Measurements from ENCODE around the gene NCKAP5. TPM values are rescaled to one million over a fixed set of nuclear protein-coding genes. Genes with fewer than 3 reads are reported as not detected.
"Not testable (repeated sequence)": the region's sequence is repeated elsewhere in the genome, so short reads cannot be mapped to it uniquely, and the experiment has no call there.

The NCKAP5 gene
- total RNA-seq, 1 donor from 2014 or later: 4.6 TPM

DNA sequence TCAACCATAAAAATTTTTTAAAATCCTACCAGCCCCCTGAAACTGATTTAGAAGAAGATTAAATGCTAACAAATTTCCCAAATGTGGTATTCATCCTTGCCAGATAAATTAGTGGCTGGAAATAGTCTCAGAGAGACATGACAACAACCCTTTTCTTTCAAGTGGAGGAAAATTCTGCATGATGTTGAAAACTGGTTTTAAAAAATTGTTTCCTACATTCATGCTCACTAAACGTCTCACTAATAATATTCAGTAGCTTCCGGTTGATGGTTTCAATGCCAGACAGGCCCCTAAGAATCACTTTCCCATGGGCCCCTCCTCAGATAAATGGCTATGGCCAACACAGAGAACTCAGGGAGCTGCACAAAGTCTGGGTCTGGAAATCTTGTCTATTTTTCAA, 43.2 kb downstream of the NCKAP5 start:
- ATAC-seq (no peak), DNase-seq (ENCODE audit: low spot score) (no peak)

- DNase-seq (ENCODE audit: low spot score) (no peak), ATAC-seq (no peak)
Observed at GRCh38 chr2:133523406-133523805, 44.9 kb downstream of the NCKAP5 start.

GRCh38 chr2:133522204-133522603, 46.1 kb downstream of the NCKAP5 start:
- no peak for DNase-seq (ENCODE audit: low spot score)
- no peak for ATAC-seq

- no peak for DNase-seq (ENCODE audit: low spot score)
- ATAC-seq: no peak
Observed at GRCh38 chr2:133521146-133521745, 47.0 kb downstream of the NCKAP5 start.

- ATAC-seq; DNase-seq (ENCODE audit: low spot score): not testable (repeated sequence)
Observed at GRCh38 chr2:133519677-133520076, 48.6 kb downstream of the NCKAP5 start.

GRCh38 chr2:133518700-133519344, 49.4 kb downstream of the NCKAP5 start:
- ATAC-seq (no peak), DNase-seq (ENCODE audit: low spot score) (no peak)

DNA sequence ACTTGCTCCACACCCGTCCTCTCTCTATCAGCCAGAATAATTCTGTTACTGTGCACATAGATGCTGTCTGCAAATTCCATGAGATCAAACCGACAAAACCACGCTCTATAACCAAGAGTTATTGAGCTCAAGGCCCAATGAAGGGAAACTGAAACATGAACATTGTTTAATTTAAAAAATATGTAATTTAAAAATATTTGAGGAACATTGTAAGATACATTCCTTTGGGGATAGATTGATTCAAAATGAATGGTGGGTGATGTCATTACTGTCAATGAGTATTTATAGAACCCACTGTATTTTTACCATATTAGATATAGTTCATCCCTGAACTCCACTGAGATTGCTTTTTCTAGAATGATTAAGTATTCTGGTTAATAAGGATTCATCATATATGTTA, 50.4 kb downstream of the NCKAP5 start:
- ATAC-seq (no peak), DNase-seq (ENCODE audit: low spot score) (no peak)

DNA sequence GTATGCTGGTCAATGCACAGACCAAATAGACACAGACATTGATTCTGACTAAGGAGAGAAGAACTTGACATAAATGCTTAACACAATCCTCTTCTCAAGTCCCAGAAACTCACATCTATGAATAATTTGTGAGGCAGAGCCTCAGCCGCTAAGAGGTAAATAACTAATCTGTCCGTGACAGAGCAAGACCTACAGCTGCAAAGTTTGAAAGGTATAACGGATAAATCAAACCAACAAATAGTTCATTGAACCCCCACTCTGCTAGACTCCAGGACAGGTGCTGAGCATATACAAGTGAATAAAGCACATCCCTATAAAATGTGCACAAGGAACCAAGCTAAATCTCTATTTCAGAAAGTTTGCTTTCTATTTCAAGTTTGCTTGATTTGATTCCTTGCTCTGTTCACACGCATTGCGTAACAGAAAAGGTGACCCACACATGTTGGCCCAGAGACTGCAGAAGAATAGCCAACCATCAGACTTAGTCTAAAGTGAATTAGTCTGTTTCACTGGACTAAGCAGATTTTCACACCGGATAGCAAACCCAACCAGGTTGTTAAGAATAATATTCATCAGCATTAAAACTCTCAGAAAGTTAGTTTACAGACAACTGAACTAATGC, 51.7 kb downstream of the NCKAP5 start:
- DNase-seq (ENCODE audit: low spot score) (peak; percentile 49), ATAC-seq (peak; percentile 94)

- no peak for DNase-seq (ENCODE audit: low spot score)
- no peak for ATAC-seq
Observed at GRCh38 chr2:133515271-133515670, 53.0 kb downstream of the NCKAP5 start.

GRCh38 chr2:133513893-133514292, 54.4 kb downstream of the NCKAP5 start:
- DNase-seq (ENCODE audit: low spot score) (no peak), ATAC-seq (no peak)

GRCh38 chr2:133512121-133512520, 56.1 kb downstream of the NCKAP5 start:
- ATAC-seq (no peak), DNase-seq (ENCODE audit: low spot score) (no peak)

- ATAC-seq (peak; percentile 72), DNase-seq (ENCODE audit: low spot score) (peak; percentile 55)
Observed at GRCh38 chr2:133511679-133512078, 56.6 kb downstream of the NCKAP5 start.

GRCh38 chr2:133509777-133510176, 58.5 kb downstream of the NCKAP5 start:
- ATAC-seq: no peak
- no peak for DNase-seq (ENCODE audit: low spot score)

- no peak for ATAC-seq
- no peak for DNase-seq (ENCODE audit: low spot score)
Observed at GRCh38 chr2:133508546-133509165, 59.6 kb downstream of the NCKAP5 start.

- ATAC-seq: no peak
- no peak for DNase-seq (ENCODE audit: low spot score)
Observed at GRCh38 chr2:133506996-133507395, 61.3 kb downstream of the NCKAP5 start.

- DNase-seq (ENCODE audit: low spot score): peak; percentile 64
- ATAC-seq: peak; percentile 60
Observed at GRCh38 chr2:133504566-133505505, 63.4 kb downstream of the NCKAP5 start.

- ATAC-seq: no peak
- DNase-seq (ENCODE audit: low spot score): no peak
Observed at GRCh38 chr2:133503927-133504326, 64.3 kb downstream of the NCKAP5 start.

DNA sequence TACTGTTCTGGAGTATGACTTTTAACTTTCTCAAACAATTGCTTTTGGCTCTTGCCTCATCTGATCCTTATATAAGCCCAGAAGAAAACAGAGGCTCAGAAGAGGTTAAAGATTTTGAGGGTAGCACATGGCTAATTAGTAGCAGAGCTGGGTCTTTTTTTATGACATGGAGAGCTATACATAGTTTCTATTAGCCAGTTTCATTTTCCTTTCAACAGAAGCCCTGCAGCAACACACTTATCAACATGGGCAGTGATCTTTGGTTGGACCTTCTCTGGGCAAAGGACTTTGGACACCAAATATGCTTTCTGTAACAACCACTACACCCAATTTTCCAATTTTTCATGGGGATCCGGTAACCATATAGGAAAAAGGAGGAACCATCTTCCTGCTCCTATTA, 64.9 kb downstream of the NCKAP5 start:
- DNase-seq (ENCODE audit: low spot score) (no peak), ATAC-seq (peak; percentile 91)

GRCh38 chr2:133502678-133503077, 65.6 kb downstream of the NCKAP5 start:
- DNase-seq (ENCODE audit: low spot score) (no peak), ATAC-seq (peak; percentile 8)

GRCh38 chr2:133500917-133501316, 67.3 kb downstream of the NCKAP5 start:
- ATAC-seq (no peak), DNase-seq (ENCODE audit: low spot score) (no peak)

Data from left lobe of liver (tissue), 2 donors.